ENCODE results near the gene FBN1.
A peak's percentile ranks its signal among the peaks of the same experiment; 100 is the strongest.

FBN1 gene

DNA sequence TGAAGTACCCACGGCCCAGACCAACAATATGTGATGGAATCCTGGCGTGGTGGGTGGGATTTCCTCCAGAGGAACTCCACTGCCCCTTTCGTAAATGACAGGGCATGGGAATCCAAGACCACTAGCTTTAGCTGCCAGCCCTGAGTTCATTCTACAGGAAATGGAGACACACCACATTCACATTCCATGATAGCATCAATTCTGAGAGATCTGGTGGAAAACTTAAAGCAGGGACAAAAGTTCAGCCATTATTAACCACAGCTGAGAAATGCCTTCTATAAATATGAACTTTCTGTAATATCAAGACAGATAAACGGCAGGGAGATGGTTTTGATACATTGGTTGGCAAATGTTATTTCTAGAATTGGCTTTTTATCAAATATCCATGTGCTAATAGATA is 98.2 kb downstream of the FBN1 start:
- no peak for DNase-seq

DNA sequence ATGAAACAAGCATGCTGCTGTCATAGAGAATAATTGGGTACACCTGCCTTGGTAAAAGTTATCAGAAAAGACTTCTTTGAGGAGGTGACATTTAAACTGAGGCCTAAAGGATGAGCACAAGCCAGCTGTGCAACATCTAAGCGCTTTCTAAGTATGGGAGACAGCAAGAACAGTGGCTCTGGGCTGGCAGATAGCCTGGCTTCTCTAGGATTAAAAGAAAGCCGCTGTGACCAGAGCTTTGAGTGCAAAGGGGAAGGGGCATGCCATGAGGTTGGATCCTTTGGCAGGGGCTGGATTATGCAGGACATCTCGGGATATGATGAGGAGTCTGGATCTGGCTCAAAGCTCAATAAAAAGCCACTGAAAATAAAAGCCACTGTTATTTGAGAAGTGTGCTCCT is 99.2 kb downstream of the FBN1 start:
- no peak for DNase-seq

DNA sequence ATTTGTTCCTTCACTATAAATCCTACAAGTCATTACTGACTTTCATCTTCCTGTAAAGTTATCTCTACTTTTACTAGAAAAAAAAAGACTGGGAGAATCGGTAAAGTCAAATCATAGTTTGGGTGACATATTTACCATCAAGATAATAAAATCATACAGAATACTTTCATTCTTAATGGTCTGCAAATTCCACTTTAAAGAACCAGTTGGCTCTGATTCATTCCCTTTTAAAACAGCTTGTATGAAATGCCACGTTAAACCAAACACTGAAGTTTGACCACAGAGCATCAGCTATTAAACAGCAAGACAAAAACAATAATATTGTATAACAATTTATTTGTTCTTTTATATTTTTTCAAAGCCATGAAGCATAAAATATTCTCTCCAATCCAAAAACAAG is 100.7 kb downstream of the FBN1 start:
- DNase-seq = no peak

DNA sequence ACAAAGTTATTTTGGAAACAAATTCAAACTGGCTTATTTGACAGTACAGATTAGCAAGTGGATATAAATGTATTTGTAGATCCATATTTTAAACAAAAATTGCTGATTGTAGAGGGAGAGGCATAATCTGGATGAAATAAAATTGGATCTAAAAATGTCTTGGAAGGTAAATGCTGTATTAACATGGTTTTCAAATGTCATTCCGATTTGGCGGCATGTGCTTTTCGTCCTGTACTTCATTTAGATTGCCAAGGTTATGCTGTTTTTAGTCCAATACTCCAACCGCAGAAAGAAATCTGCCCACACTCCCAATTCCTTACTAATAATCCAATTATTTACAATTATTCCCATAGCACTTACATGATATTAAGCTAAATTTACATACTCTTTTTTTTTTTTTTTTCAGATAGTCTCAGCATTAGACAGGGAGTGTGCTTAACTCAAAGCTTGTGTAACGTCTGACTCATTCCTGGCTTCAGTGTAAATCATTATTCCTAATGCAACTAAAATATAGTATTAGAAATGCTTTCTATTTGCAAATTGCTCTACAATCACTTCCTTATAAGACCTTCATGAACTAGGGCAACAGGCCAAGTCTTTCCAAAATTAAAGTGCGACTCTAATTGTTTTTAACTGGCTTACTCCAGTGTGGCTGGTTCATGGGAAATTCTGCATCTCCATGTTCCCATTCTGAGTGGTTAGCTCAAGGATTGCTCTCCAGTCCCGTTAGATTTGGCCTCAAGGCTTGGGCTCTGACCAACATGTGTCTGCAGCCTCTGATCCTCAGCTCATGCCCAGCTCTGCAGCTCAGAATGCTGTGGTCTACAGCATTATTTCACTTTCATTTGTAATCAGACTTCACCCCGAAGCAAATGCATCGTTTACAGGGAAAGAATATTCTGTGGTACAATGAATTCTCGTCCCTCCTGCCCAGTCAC is 103.9 kb downstream of the FBN1 start:
- DNase-seq = no peak

DNA sequence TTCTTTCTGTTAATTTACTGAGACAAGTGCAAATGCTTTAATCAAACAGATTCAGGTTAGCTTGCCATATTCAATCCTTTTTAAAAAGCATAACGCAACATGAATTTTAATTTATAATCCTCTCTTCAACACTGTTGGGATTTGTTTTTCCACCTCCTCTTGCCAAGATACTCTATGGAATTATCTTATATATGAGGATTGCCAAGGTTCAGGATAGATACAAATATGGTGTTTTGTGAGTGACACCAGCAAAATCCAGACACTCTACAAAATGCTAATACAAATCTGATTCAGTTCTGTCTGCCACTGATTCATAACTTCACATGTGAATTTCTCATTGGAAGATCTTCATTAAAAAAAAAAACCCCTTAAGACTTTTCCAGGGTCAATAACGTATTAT is 104.8 kb downstream of the FBN1 start:
- no peak for DNase-seq

DNA sequence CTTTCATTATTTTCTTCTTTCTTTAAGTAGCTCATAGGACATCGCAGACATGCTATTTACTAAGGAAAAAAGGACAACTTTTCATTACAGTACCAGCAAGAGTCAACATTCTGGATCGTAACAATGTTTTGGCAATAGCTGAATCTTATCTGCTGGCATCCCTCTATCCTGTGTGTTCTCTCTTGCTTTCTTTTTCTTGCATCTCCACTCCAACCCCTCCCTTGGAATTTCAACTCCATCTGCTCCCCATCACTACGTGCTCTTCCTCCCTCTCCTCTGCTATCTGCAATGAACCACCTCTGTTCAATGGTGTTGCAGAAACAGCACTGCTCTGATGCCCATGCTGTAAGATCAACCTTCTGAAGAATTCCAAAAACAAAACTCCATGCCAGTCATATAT is 106.6 kb downstream of the FBN1 start:
- DNase-seq = no peak

DNA sequence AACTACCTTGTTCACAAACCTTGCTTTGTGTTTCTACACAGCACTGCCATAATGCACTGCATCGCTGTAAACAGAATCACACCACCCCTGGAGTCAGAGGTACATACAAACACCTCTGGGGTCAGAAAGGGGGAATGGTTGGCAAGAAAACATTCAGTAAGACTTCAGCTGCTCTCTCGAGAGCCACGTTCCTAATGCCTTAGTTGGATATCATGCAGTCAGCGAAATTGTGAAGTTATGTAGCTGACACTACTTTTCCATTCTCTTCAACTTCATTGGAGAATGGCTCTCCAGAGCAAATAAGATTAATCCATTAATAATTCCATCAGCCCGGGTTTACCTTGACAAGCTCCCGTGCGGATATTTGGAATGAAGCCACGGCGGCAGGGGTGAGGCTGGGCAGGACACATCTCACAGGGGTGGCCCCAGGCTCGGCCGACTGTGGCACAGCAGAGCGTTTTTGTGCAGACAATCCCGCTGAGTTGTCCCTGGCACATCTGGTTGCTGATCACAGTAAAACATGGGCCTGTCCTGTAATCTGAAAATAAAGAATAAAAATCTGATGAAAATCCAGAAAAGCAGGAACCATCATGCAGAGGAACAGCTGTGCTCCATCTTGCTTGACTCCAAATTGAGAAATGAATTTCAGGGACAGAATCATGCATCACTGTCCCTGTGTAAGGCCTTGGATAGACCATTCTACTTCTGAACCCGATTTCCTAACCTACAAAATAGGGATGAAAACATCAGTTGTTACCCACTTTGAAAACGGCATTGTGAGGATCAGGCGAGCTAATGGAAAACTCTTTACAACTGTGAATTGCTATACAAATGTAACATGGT is 108.0 kb downstream of the FBN1 start:
- DNase-seq = no peak

DNA sequence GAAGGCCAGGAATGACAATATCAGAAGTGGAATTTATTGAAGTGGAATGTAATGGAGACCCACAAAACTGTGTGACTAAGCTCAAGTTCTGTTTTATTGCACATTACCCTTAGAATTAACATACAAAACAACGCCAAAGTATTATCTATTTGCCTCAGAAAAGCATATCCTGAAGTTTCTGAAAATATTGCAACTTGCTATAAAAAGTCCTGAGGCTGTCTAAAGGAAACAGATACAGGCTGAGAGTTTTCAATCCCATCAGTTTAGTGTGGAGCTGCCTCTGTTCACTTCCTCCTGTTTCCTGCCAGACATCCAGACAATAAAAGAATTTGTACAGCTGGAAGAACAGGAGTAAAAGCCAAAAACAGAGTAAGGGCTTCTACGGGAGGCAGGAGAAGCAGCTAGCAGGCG is 108.8 kb downstream of the FBN1 start:
- no peak for DNase-seq

DNA sequence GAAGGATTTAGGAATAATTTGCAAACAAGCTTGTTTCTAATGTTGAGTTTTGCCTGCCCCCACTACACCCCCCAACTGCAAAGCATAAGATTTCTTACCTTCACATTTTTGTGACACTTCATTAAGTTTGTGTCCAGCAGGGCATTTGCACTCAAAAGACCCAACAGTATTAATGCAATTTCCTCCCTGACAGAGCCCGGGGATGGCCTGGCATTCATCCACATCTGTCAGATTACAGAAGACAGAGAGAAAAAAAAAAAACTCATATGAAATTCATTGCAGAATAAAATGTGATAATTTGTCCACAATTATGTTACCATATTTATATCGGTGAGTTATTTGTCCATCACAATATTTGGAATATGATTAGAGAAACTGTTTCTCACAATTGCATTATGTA is 111.5 kb downstream of the FBN1 start:
- no peak for DNase-seq

DNA sequence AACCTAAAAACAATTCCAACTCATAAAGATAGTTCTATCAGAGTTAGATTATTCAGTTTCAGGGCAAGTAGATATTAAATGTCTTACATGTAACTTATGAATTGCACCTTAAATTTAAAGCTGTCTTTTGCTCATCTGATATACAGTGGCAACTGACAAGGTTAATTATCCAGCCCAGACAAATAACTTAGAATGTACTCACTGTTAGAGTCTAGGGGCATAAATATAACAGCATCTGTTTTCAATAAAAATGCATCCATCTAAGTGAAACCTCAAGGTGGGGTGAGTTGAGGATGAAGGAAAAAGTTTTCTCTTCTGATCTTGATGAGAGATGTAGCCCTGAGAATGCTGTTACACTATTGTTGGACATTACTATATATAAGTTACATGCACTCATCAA is 112.6 kb downstream of the FBN1 start:
- no peak for DNase-seq

DNA sequence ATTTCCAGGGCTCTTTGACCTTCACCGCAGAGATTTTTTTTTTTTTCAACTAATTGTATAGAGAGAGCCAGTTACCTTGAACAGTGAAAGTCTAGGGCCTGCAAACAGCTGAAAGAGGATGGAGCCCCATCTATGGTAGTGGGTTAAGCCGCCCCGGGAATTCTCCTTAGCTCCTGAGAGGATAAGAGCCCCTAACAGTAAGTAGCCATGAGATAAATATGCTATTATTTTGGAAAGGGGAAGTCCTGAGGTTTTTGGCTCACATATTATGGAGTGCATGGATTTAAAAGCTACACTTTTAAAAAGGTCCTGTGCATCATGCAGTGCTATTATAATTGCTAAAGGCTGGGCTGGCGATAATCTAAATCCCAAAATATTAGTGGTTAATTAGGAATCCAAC is 115.0 kb downstream of the FBN1 start:
- peak; percentile 15 for DNase-seq

DNA sequence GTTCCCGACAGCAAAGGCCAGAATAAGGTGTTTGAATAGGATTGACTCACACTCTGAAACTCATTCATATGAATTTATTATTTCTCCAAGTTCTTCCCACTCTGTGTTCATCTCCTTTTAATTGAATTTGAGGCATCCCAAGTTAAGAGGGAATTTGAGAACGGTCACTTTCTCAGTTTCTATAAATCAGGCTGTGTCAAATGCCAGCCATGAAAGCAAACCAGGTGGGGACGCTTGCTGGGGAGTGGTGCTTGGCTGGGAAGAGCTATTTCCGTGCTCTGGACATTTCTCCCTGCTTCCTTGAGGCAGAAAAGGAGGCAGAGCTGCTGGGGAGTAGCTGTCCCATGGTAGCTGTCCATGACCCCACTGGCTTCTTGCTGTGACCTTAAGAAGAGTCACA is 116.6 kb downstream of the FBN1 start:
- DNase-seq = no peak

DNA sequence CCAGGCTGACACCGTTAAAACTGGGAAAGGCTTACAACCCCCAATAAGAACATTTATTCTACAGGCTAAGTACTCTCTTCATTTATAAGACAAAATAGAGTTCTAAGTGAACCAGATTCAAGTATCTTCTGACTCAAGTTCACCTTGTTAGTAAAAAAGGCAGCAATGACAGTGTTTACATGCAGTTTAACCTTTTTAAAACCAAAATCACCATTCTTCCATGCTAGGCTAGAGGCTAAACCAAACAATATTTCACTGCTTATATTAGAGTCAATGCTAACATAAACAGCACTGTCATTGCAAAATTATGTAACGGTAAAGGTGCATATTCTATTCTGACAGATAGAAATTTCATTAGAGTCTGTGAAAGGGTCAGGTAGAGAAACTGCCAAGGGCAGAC is 118.0 kb downstream of the FBN1 start:
- DNase-seq = no peak

DNA sequence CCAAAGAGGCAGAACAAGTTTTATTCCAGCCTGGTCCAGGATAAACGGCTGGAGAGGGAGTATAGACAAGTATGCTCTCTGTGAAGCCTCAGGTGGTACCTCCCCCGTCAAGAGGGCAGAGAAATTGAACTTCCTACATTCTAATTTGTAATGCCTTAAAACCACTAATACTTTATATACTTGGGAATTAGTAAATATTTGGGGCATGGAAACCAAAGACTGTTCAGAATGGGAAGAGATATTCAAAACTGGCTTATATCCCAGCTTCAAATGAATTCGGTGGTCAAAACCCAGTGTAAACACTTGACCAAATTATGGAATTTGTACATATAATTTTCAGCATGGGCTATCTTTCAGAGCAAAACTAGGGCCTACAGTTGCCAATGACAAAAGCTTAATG is 122.6 kb downstream of the FBN1 start:
- no peak for DNase-seq

DNA sequence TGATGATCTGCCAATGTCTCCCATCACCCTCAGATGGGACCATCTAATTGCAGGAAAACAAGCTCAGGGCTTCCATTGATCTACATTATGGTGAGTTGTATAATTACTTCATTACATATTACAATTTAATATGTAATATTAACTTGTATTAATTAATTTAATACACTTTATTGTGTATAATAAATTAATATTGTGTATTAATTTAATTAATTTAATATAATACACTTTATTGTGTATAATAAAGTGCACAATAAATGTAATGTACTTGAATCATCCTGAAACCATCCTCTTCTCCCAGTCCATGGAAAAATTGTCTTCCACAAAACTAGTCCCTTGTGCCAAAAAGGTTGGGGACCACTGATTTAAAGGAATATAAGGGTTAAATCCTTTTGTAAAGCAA is 123.4 kb downstream of the FBN1 start:
- no peak for DNase-seq

DNA sequence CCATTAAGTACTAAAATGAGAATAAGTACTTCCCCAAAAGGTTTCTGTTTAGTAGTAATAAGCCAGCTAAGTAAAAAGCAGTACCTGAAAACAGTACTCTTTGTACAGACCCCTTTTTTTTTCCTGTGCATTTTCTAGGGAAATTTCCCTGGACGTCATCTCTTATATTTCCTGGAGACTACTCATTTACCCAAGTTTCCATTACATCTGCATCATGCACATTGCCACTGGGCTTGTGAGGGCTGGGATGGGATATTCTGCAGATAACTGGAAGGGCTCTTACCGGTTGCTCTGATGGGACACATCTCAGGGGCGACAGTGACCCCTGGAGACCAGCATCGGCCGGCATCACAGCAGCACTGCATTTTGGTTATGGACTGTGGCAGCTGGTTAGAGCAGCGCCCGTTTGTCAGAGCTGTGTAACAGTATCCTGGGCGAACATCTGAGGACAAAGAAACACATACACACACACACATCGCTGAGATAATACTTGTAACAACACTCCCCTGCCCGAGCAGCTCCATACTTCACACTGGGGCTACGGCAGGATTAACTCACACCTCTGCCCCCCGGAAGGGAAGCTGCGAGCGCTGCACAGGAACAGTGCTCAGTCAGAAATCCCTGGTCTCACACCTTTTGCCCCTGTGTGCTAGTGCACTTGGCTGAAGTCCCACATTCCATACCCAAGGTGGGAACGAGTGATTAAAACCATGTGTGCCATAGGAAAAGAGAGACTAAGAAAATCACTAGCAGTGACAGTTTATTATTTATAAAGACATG is 124.9 kb downstream of the FBN1 start:
- DNase-seq = peak; percentile 27

DNA sequence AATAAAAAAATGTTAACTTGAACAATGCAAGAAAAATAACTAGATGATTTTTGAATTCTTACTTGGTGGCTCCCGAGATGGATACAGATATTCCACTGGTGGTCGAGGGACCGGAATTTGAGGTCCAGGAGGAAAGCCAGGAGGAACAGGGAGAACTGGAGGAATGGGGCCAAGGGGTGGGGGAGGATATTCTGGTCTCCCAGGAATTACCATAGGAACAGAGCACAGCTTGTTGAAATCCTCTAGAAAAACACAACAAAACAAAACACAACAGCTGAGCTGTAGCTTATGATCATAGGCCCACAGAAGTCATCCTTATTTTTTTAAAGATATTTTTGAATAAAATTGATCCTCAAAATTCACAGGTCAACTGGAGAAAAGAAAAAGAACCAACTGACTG is 129.4 kb downstream of the FBN1 start:
- DNase-seq = no peak

DNA sequence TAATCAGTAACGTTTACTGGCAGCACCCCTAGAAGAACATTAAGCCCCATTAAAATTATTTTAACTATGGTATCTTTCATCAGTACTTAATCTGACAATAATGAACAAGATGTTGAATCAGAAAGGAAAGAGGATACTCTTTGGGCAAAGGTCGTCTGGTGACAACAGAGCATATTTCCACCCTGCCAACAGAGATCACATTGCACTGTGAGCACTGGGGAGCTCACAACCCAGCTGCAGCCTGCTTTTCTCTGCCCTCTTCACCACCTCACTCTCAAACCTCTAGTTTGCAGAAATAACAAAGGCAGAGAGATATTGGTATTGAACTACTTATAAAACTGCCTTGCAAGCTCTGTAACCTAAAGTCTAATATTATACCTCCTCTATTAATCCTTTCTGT is 130.0 kb downstream of the FBN1 start:
- DNase-seq = no peak

DNA sequence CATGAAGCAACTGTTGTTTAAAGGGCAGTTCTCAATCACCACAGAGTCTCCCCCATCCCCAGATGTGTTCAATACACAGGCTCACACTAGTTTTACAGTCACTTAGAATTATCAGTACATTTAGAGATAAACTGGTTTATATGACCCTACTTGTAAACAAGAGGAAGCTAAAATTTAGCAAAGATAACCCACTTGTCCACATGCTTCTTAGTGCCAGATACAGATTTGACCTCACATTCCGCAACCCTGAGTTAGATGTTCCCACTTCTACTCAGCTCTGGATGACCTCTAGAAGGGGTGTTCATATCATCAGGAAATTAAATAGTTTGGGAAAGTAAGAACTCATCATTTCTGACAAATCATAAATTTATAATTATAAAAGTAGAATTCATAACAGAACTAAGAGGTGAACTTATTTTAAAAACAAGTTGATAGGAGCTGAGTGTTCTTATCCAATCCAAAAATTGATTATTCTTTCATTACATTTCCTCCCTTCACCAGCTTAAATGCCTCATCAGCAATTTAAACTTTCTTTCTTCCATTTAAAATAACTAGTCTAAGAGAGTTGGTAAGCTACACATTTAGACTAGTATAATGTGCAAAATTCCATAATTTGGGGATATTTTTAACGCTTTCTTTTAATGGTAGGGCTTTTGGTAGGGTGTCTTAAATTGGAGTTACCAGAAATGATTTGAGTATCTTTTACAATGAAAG is 131.2 kb downstream of the FBN1 start:
- no peak for DNase-seq

DNA sequence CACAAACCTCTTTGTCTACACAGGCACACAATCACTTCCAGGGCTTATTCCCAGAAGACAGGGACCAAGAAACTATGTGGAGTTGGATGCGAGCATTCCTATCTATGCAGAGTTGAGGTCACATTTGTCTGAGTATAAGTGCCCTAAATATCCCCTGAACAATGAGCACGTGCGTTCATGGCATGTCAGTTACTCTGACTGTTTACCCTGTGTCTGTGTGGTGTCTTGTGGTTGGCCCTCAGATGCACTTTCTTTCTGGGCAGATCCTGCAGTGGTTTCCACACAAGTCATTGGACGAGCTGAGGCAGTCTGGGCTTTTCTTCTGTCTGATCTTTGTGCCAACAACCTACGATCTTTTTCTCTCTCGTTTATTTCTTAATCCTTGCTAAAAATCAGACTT is 134.5 kb downstream of the FBN1 start:
- no peak for DNase-seq

DNA sequence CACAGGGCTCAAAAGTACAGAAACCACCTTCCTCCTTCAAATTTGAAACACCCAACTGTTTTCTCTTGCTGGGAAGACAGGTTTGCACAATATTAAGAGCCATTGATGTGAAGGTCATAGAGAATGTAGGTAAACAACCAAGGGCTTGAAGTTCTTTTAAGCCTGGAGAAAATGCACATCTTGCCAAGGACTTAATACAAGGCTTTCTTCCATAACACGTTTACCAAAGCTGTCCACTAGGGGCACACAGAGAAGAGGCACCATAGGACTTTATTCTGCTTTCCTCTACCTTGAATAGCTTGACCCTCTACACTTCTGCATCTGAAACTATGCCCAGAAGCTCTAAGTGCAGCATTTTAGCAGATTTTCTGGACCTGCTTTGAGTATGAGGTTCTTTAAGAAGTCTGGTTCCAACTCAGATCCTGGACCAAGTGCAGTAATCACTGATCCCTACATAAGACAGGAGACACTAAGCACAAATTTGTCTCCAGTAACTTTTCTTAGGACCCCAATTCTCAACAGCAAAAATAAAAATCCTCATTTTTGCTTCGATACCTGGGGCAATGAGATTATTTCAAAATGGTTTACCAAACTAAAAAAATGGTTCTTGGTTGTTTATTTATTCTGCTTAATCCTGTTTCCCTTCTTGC is 138.0 kb downstream of the FBN1 start:
- peak; percentile 81 for DNase-seq

DNA sequence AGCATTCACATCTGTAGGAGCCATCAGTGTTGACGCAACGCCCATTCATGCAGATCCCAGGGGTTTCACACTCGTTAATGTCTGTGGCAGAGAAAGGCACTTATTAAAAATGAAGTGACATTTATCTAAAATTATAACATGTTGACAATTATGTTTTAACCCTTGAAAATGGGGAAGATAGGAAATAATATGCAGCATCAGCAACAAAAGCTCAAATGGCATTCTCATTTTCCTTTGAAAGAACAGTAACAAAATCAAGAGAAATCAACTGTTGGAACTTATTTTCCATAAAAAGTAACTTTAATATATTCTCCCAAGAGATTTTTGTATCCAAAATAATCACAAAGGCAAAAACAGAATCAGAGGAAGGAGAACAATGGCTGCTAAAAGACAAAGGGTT is 140.4 kb downstream of the FBN1 start:
- DNase-seq = no peak

Measured in NCI-H82 (cell line).